WTC11 (cell line): ENCODE data around the gene PCDH9.

Experiments used
- ELF4 ChIP-seq: sonication (generic); formaldehyde crosslinking; IDR thresholded peaks from 2 replicates; pipeline ENCODE4 v1.8.1; 2022; ENCODE audit warnings: low read depth, mild to moderate bottlenecking, moderate library complexity, missing genetic modification reagents
- TF ChIP-seq, protein P1 (sequence below): sonication (generic); formaldehyde crosslinking; IDR thresholded peaks from 2 replicates; pipeline ENCODE4 v1.8.1; 2023; ENCODE audit warnings: mild to moderate bottlenecking, moderate library complexity, missing genetic modification reagents
- TF ChIP-seq, protein P2 (sequence below): fragments of 200-600 bp; IDR thresholded peaks from 2 replicates; pipeline ENCODE4 v1.8.0; 2022; ENCODE audit warnings: antibody characterized with exemption

DNA sequence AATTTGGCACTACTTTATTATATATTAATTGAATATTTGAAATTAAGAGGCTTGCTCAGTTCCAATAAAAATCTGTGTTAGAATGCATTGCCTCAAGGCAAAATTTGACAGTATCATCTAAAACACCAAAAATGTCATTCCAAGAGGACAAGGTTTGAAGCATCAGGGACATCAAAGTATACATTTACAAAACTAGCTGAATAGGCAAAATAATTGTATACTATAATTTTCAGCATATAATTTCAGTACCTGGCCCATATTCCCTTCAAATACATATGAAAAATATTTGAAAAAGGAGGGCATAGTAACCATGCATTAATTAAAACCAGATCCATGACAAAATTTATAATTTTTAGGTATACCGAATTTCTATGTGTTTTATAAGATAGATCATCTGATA lies 963.8 kb downstream of the PCDH9 start:
- TF ChIP-seq, protein P1, sequence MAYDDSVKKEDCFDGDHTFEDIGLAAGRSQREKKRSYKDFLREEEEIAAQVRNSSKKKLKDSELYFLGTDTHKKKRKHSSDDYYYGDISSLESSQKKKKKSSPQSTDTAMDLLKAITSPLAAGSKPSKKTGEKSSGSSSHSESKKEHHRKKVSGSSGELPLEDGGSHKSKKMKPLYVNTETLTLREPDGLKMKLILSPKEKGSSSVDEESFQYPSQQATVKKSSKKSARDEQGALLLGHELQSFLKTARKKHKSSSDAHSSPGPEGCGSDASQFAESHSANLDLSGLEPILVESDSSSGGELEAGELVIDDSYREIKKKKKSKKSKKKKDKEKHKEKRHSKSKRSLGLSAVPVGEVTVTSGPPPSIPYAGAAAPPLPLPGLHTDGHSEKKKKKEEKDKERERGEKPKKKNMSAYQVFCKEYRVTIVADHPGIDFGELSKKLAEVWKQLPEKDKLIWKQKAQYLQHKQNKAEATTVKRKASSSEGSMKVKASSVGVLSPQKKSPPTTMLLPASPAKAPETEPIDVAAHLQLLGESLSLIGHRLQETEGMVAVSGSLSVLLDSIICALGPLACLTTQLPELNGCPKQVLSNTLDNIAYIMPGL (CRISPR knock-in tag), result no peak
- TF ChIP-seq, protein P2, sequence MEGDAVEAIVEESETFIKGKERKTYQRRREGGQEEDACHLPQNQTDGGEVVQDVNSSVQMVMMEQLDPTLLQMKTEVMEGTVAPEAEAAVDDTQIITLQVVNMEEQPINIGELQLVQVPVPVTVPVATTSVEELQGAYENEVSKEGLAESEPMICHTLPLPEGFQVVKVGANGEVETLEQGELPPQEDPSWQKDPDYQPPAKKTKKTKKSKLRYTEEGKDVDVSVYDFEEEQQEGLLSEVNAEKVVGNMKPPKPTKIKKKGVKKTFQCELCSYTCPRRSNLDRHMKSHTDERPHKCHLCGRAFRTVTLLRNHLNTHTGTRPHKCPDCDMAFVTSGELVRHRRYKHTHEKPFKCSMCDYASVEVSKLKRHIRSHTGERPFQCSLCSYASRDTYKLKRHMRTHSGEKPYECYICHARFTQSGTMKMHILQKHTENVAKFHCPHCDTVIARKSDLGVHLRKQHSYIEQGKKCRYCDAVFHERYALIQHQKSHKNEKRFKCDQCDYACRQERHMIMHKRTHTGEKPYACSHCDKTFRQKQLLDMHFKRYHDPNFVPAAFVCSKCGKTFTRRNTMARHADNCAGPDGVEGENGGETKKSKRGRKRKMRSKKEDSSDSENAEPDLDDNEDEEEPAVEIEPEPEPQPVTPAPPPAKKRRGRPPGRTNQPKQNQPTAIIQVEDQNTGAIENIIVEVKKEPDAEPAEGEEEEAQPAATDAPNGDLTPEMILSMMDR, result no peak
- TF ChIP-seq ELF4 (CRISPR knock-in tag), result no peak
